ENCODE measurements around the gene PSMG3.

Gene PSMG3

GRCh38 chr7:1607001-1607400, 37.2 kb upstream of the PSMG3 start:
- ATAC-seq: no peak
- TF ChIP-seq OSR1 (CRISPR knock-in tag; IDR thresholded peaks at IDR 0.05): no peak
- TF ChIP-seq PPARA (CRISPR knock-in tag; IDR thresholded peaks at IDR 0.05; ENCODE audit: borderline replicate concordance): no peak

- ATAC-seq: no peak
- no peak for TF ChIP-seq PATZ1 (CRISPR knock-in tag; IDR thresholded peaks at IDR 0.05; ENCODE audit: borderline replicate concordance)
- TF ChIP-seq CSRNP3 (CRISPR knock-in tag; IDR thresholded peaks at IDR 0.05): no peak
- no peak for TF ChIP-seq ESRRG (CRISPR knock-in tag; IDR thresholded peaks at IDR 0.05)
Measured at GRCh38 chr7:1604383-1604782, 34.6 kb upstream of the PSMG3 start.

- no peak for ATAC-seq
- no peak for TF ChIP-seq ZNF565 (CRISPR knock-in tag; conservative IDR thresholded peaks at IDR 0.05; ENCODE audit: low read depth)
- TF ChIP-seq SNAI2 (CRISPR knock-in tag; IDR thresholded peaks at IDR 0.05): no peak
- TF ChIP-seq RARB (CRISPR knock-in tag; IDR thresholded peaks at IDR 0.05): no peak
- no peak for TF ChIP-seq CREB5 (CRISPR knock-in tag; IDR thresholded peaks at IDR 0.05; ENCODE audit: low read depth)
- no peak for TF ChIP-seq BACH2 (CRISPR knock-in tag; IDR thresholded peaks at IDR 0.05; ENCODE audit: borderline replicate concordance)
- no peak for TF ChIP-seq ZFP30 (CRISPR knock-in tag; IDR thresholded peaks at IDR 0.05)
- TF ChIP-seq ZFP3 (CRISPR knock-in tag; IDR thresholded peaks at IDR 0.05): no peak
- TF ChIP-seq ZNF70 (CRISPR knock-in tag; IDR thresholded peaks at IDR 0.05): no peak
- TF ChIP-seq POU6F1 (CRISPR knock-in tag; IDR thresholded peaks at IDR 0.05; ENCODE audit: borderline replicate concordance, low read depth): no peak
- no peak for TF ChIP-seq TCF4 (CRISPR knock-in tag; IDR thresholded peaks at IDR 0.05; ENCODE audit: borderline replicate concordance)
- no peak for TF ChIP-seq GLIS3 (CRISPR knock-in tag; IDR thresholded peaks at IDR 0.05)
- TF ChIP-seq ESRRG (CRISPR knock-in tag; IDR thresholded peaks at IDR 0.05): no peak
- TF ChIP-seq CSRNP3 (CRISPR knock-in tag; IDR thresholded peaks at IDR 0.05): no peak
Measured at GRCh38 chr7:1603346-1604225, 33.8 kb upstream of the PSMG3 start.

- TF ChIP-seq TCF4 (CRISPR knock-in tag; IDR thresholded peaks at IDR 0.05; ENCODE audit: borderline replicate concordance) (no peak), BACH2 (CRISPR knock-in tag; IDR thresholded peaks at IDR 0.05; ENCODE audit: borderline replicate concordance) (no peak), OSR1 (CRISPR knock-in tag; IDR thresholded peaks at IDR 0.05) (no peak), CSRNP3 (CRISPR knock-in tag; IDR thresholded peaks at IDR 0.05) (no peak), ESRRG (CRISPR knock-in tag; IDR thresholded peaks at IDR 0.05) (no peak), PPARA (CRISPR knock-in tag; IDR thresholded peaks at IDR 0.05; ENCODE audit: borderline replicate concordance) (no peak), CSDC2 (CRISPR knock-in tag; IDR thresholded peaks at IDR 0.05) (no peak), ZNF8 (CRISPR knock-in tag; IDR thresholded peaks at IDR 0.05) (no peak), ZFP3 (CRISPR knock-in tag; IDR thresholded peaks at IDR 0.05) (no peak)
- no peak for ATAC-seq
Measured at GRCh38 chr7:1602386-1602785, 32.6 kb upstream of the PSMG3 start.

Measured in SK-N-SH treated with all-trans-retinoic acid at 6 μM for 48 hours (cell line).